Trophoblast cell (in vitro differentiated cells and primary cell): ENCODE data around the gene EIF4G3.

Experiments
- DNase-seq, 2 donors: peaks; one replicate each; pipeline ENCODE4 v3.0.0-alpha.2; 2016
- H2AFZ ChIP-seq: 2 replicates; pipeline ENCODE4 v1.6.1; 2013; ENCODE audit warnings: low read length, moderate library complexity, mild to moderate bottlenecking; ENCODE audit not compliant: insufficient read depth, poor library complexity
- H2AK5ac ChIP-seq: 2 replicates; pipeline ENCODE4 v1.6.1; 2013; ENCODE audit warnings: mild to moderate bottlenecking, low read length
- H2BK120ac ChIP-seq: 2 replicates; pipeline ENCODE4 v1.6.1; 2013; ENCODE audit warnings: low read length, mild to moderate bottlenecking, moderate library complexity; ENCODE audit not compliant: insufficient read depth, poor library complexity
- H2BK12ac ChIP-seq: 2 replicates; pipeline ENCODE4 v1.6.1; 2013; ENCODE audit warnings: mild to moderate bottlenecking, low read length, moderate library complexity
- H2BK5ac ChIP-seq: 2 replicates; pipeline ENCODE4 v1.6.1; 2013; ENCODE audit warnings: low read length, low read depth, moderate library complexity, mild to moderate bottlenecking; ENCODE audit not compliant: poor library complexity
- H3K14ac ChIP-seq: 2 replicates; pipeline ENCODE4 v1.6.1; 2013; ENCODE audit warnings: mild to moderate bottlenecking, low read length
- H3K18ac ChIP-seq: 2 replicates; pipeline ENCODE4 v1.6.1; 2013; ENCODE audit warnings: mild to moderate bottlenecking, low read length
- H3K23ac ChIP-seq: 2 replicates; pipeline ENCODE4 v1.6.1; 2013; ENCODE audit warnings: low read length
- H3K27ac ChIP-seq: 2 replicates; pipeline ENCODE4 v1.5.1; 2013; ENCODE audit warnings: low read depth, mild to moderate bottlenecking, inconsistent platforms, low read length, moderate library complexity
- H3K27me3 ChIP-seq: 2 replicates; pipeline ENCODE4 v1.6.1; 2013; ENCODE audit warnings: inconsistent platforms, mild to moderate bottlenecking, low read length, moderate library complexity; ENCODE audit not compliant: insufficient read depth
- H3K36me3 ChIP-seq, 2 experiments: 1 replicate in 1 of 2; 2 replicates in 1 of 2; pipeline ENCODE4 v1.6.1; 2013; ENCODE audit warnings: low read length in 2 of 2, mild to moderate bottlenecking in 2 of 2, moderate library complexity in 1 of 2; ENCODE audit not compliant: insufficient read depth in 2 of 2, control insufficient read depth in 1 of 2
- H3K4ac ChIP-seq: 2 replicates; pipeline ENCODE4 v1.6.1; 2013; ENCODE audit warnings: low read depth, mild to moderate bottlenecking, low read length, moderate library complexity
- H3K4me1 ChIP-seq, 2 experiments: 1 replicate in 1 of 2; 2 replicates in 1 of 2; pipeline ENCODE4 v1.6.1; 2013; ENCODE audit warnings: low read length in 2 of 2, mild to moderate bottlenecking in 2 of 2, moderate library complexity in 1 of 2; ENCODE audit not compliant: insufficient read depth in 2 of 2, control insufficient read depth in 1 of 2
- H3K4me2 ChIP-seq: 2 replicates; pipeline ENCODE4 v1.6.1; 2013; ENCODE audit warnings: inconsistent platforms, mild to moderate bottlenecking, low read length, moderate library complexity
- H3K4me3 ChIP-seq: 2 replicates; pipeline ENCODE4 v1.5.1; 2013; ENCODE audit warnings: mild to moderate bottlenecking, low read depth, low read length, inconsistent platforms
- H3K79me1 ChIP-seq: one replicate; pipeline ENCODE4 v1.6.1; 2013; ENCODE audit warnings: low read length
- H3K79me2 ChIP-seq: 2 replicates; pipeline ENCODE4 v1.6.1; 2013; ENCODE audit warnings: low read length, mild to moderate bottlenecking; ENCODE audit not compliant: control insufficient read depth, insufficient read depth, poor library complexity
- H3K9ac ChIP-seq: 2 replicates; pipeline ENCODE4 v1.6.1; 2013; ENCODE audit warnings: mild to moderate bottlenecking, low read length
- H3K9me3 ChIP-seq: 2 replicates; pipeline ENCODE4 v1.6.1; 2013; ENCODE audit warnings: low read depth, mild to moderate bottlenecking, control low read depth, inconsistent platforms, low read length; ENCODE audit not compliant: insufficient read depth
- H4K12ac ChIP-seq: 2 replicates; pipeline ENCODE4 v1.6.1; 2013; ENCODE audit warnings: low read depth, mild to moderate bottlenecking, low read length, moderate library complexity
- H4K8ac ChIP-seq: 2 replicates; pipeline ENCODE4 v1.6.1; 2013; ENCODE audit warnings: low read depth, mild to moderate bottlenecking, low read length, moderate library complexity
- H4K91ac ChIP-seq: one replicate; pipeline ENCODE4 v1.6.1; 2013; ENCODE audit warnings: low read depth, mild to moderate bottlenecking, low read length, moderate library complexity
- WGBS: extraction: QIAGEN DNeasy Blood & Tissue Kit; methylation state at CpG from one replicate; pipeline ENCODE4 v1.1.7; 2013; ENCODE audit warnings: missing lambda C conversion rate; ENCODE audit not compliant: insufficient read length, insufficient coverage; ENCODE audit errors: extremely low coverage; 5-methylcytosine and 5-hydroxymethylcytosine counted together

Gene EIF4G3

GRCh38 chr1:20849100-20849499 lies 327.6 kb downstream of the EIF4G3 start:
- Histone ChIP-seq H3K79me1 (no peaks in the 10 kb centered on the region), H2AFZ (no peak overlapping the region), H2BK5ac (no peak overlapping the region), H3K14ac (no peak overlapping the region), H3K9ac (no peak overlapping the region), H3K4me1 (no peaks in the 10 kb centered on the region), H4K8ac (no peak overlapping the region), H3K4me2 (no peak overlapping the region), H3K36me3 (peaks cover 11 to 18% of the 10 kb centered on the region in 2 experiments), H2BK120ac (no peak overlapping the region), H3K27me3 (no peaks in the 10 kb centered on the region), H3K4me3 (no peak overlapping the region), H4K12ac (no peak overlapping the region), H4K91ac (no peak overlapping the region), H3K4ac (no peak overlapping the region), H2AK5ac (no peak overlapping the region), H3K18ac (no peak overlapping the region), H2BK12ac (no peak overlapping the region), H3K23ac (no peak overlapping the region), H3K9me3 (no peaks in the 10 kb centered on the region), H3K27ac (no peak overlapping the region), H3K79me2 (no peaks in the 10 kb centered on the region)
- no CpG with 5 or more reads among the region's 2 CpGs for WGBS
- DNase-seq, result no peak

GRCh38 chr1:20848162-20848561 lies 328.5 kb downstream of the EIF4G3 start:
- no peaks in the 10 kb centered on the region for H3K4me1 ChIP-seq
- H2BK5ac ChIP-seq, result no peak overlapping the region
- H3K27me3 ChIP-seq, result no peaks in the 10 kb centered on the region
- H3K4me3 ChIP-seq, result no peak overlapping the region
- H3K79me2 ChIP-seq, result no peaks in the 10 kb centered on the region
- DNase-seq, result no peak
- H3K9ac ChIP-seq, result no peak overlapping the region
- no peak overlapping the region for H4K8ac ChIP-seq
- H3K14ac ChIP-seq, result no peak overlapping the region
- H4K91ac ChIP-seq, result no peak overlapping the region
- H3K18ac ChIP-seq, result no peak overlapping the region
- H3K4ac ChIP-seq, result no peak overlapping the region
- H2BK120ac ChIP-seq, result no peak overlapping the region
- no peak overlapping the region for H2AK5ac ChIP-seq
- H3K27ac ChIP-seq, result no peak overlapping the region
- H3K9me3 ChIP-seq, result no peaks in the 10 kb centered on the region
- H3K36me3 ChIP-seq, result peaks cover 9 to 14% of the 10 kb centered on the region in 2 experiments
- no peak overlapping the region for H2AFZ ChIP-seq
- H3K23ac ChIP-seq, result no peak overlapping the region
- H3K4me2 ChIP-seq, result no peak overlapping the region
- no peak overlapping the region for H2BK12ac ChIP-seq
- H3K79me1 ChIP-seq, result no peaks in the 10 kb centered on the region
- no peak overlapping the region for H4K12ac ChIP-seq
- no CpG with 5 or more reads among the region's 1 CpG for WGBS

GRCh38 chr1:20847611-20848080 lies 329.1 kb downstream of the EIF4G3 start:
- Histone ChIP-seq H2AFZ (no peak overlapping the region), H2BK12ac (no peak overlapping the region), H3K4me3 (no peak overlapping the region), H3K4me1 (no peaks in the 10 kb centered on the region), H3K27ac (no peak overlapping the region), H2AK5ac (no peak overlapping the region), H2BK120ac (no peak overlapping the region), H3K27me3 (no peaks in the 10 kb centered on the region), H4K91ac (no peak overlapping the region), H3K79me2 (no peaks in the 10 kb centered on the region), H3K9me3 (no peaks in the 10 kb centered on the region), H3K36me3 (peaks cover 9 to 13% of the 10 kb centered on the region in 2 experiments), H3K23ac (no peak overlapping the region), H4K8ac (no peak overlapping the region), H3K79me1 (no peaks in the 10 kb centered on the region), H3K4ac (no peak overlapping the region), H3K18ac (no peak overlapping the region), H2BK5ac (no peak overlapping the region), H4K12ac (no peak overlapping the region), H3K9ac (no peak overlapping the region), H3K14ac (no peak overlapping the region), H3K4me2 (no peak overlapping the region)
- DNase-seq, result no peak
- no CpG with 5 or more reads among the region's 4 CpGs for WGBS

GRCh38 chr1:20846461-20847374 lies 330.0 kb downstream of the EIF4G3 start:
- H3K79me2 ChIP-seq, result no peaks in the 10 kb centered on the region
- H3K4me2 ChIP-seq, result no peak overlapping the region
- H3K79me1 ChIP-seq, result no peaks in the 10 kb centered on the region
- no peak overlapping the region for H4K12ac ChIP-seq
- no peak overlapping the region for H3K9ac ChIP-seq
- H3K4me3 ChIP-seq, result no peak overlapping the region
- H3K36me3 ChIP-seq, result peaks cover 5 to 7% of the 10 kb centered on the region in 2 experiments
- no peak overlapping the region for H3K14ac ChIP-seq
- H3K4ac ChIP-seq, result no peak overlapping the region
- H2AFZ ChIP-seq, result no peak overlapping the region
- H2BK12ac ChIP-seq, result no peak overlapping the region
- no peak overlapping the region for H4K91ac ChIP-seq
- no peak overlapping the region for H4K8ac ChIP-seq
- H2AK5ac ChIP-seq, result no peak overlapping the region
- H3K23ac ChIP-seq, result no peak overlapping the region
- H3K4me1 ChIP-seq, result no peaks in the 10 kb centered on the region
- no peak overlapping the region for H3K18ac ChIP-seq
- no peak overlapping the region for H2BK120ac ChIP-seq
- H2BK5ac ChIP-seq, result no peak overlapping the region
- H3K27ac ChIP-seq, result no peak overlapping the region
- DNase-seq, result no peak
- WGBS, result no CpG with 5 or more reads among the region's 6 CpGs
- no peaks in the 10 kb centered on the region for H3K27me3 ChIP-seq
- no peaks in the 10 kb centered on the region for H3K9me3 ChIP-seq
